ENCODE measurements around the gene NTMT1.

DNA sequence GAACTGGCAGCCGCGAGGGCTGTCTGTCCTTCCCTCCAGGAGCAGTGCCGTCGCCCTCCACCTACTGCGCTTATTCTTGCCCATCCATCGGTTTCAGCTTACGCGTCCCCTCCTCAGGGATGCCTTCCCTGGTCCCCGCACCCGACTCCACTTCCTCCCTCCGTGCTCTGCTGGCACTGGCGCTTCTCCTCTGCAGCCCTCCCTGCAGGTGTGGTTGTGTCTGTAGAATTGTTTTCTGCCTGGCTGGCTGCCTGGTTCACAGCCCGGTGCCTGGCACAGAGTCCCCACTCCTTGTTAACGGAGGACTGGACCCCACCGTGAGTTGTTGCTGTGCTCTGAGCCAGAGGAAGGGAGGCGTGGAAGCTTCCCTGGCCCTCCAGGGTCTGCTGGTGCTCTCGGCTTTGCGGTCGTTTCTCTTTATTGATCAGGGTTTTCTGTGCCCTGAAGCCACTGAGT, 5.7 kb downstream of the NTMT1 start:
- no peak for TF ChIP-seq GATA3 (IDR thresholded peaks at IDR 0.05; ENCODE audit: low read depth, low read length)
- TF ChIP-seq GATA2 (IDR thresholded peaks at IDR 0.05; ENCODE audit: low read depth, low read length) = no peak

All from SH-SY5Y (cell line).